ENCODE measurements around the gene MRPL22. TPM values are rescaled to one million over a fixed set of nuclear protein-coding genes. Genes with fewer than 3 reads are reported as not detected.
"Not testable (repeated sequence)": the region's sequence is repeated elsewhere in the genome, so short reads cannot be mapped to it uniquely, and the experiment has no call there.

MRPL22 gene
- total RNA-seq, 3 donors from 2014 or later, result 12.1 to 23.4 (median 21.4) TPM

DNA sequence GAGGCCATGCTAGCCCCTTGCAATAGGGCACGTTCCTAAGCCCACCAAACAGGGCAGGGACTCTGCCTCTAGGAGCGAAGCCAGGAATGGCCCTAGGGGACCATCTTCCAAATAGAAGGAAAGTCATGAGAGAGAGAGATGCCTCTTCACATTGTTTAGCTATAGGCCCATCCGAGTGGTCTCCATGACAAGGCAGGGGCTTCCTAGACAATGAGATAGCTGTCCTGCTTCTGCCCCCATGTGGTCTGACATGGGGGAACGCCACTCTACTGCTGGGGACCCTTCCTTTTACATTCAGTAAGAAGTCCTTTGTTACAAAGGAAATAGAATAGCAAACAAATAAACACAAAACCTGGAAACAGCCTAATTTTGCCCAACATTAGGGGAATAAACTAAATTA, 54.8 kb downstream of the MRPL22 start:
- Histone ChIP-seq H3K4me3 (no peak overlapping the region), H3K9me3 (no peaks in the 10 kb centered on the region), H3K27ac (no peak overlapping the region), H3K36me3 (no peaks in the 10 kb centered on the region), H3K4me1 (no peaks in the 10 kb centered on the region), H3K27me3 (no peaks in the 10 kb centered on the region)
- DNase-seq (ENCODE audit: low spot score in 2 of 2), result no peak
- TF ChIP-seq POLR2AphosphoS5 (IDR thresholded peaks at IDR 0.05) (no peak), POLR2A (IDR thresholded peaks at IDR 0.05) (no peak), CTCF (IDR thresholded peaks at IDR 0.05) (no peak)
- intact Hi-C loops (cut with DNase I; ENCODE audit: low total_unique reads), result no loop called here

- H3K27me3 ChIP-seq, result no peaks in the 10 kb centered on the region
- no peaks in the 10 kb centered on the region for H3K9me3 ChIP-seq
- H3K4me3 ChIP-seq, result no peak overlapping the region
- no peak for DNase-seq (ENCODE audit: low spot score in 2 of 2)
- TF ChIP-seq POLR2A (IDR thresholded peaks at IDR 0.05) (no peak), POLR2AphosphoS5 (IDR thresholded peaks at IDR 0.05) (no peak), CTCF (IDR thresholded peaks at IDR 0.05) (no peak)
- H3K4me1 ChIP-seq, result no peaks in the 10 kb centered on the region
- intact Hi-C loops (cut with DNase I; ENCODE audit: low total_unique reads), result no loop called here
- no peak overlapping the region for H3K27ac ChIP-seq
- H3K36me3 ChIP-seq, result no peaks in the 10 kb centered on the region
Observed at GRCh38 chr5:154997746-154998145, 56.9 kb downstream of the MRPL22 start.

- no peaks in the 10 kb centered on the region for H3K27me3 ChIP-seq
- H3K27ac ChIP-seq, result no peak overlapping the region
- no peak for DNase-seq (ENCODE audit: low spot score in 2 of 2)
Observed at GRCh38 chr5:154999865-155000264, 59.0 kb downstream of the MRPL22 start.

GRCh38 chr5:155001523-155001922, 60.6 kb downstream of the MRPL22 start:
- intact Hi-C loops (cut with DNase I; ENCODE audit: low total_unique reads), result loop anchor here (2.0 kb wide), 1 partner anchor 47 kb away; no protein-coding TSS in a partner anchor
- TF ChIP-seq POLR2AphosphoS5 (IDR thresholded peaks at IDR 0.05), result no peak
- TF ChIP-seq POLR2A (IDR thresholded peaks at IDR 0.05), result no peak
- TF ChIP-seq CTCF (IDR thresholded peaks at IDR 0.05), result no peak
- no peak for DNase-seq (ENCODE audit: low spot score in 2 of 2)

More at GRCh38 chr5:154999865-155000264, 59.0 kb downstream of the MRPL22 start:
- TF ChIP-seq POLR2A (IDR thresholded peaks at IDR 0.05) (no peak), POLR2AphosphoS5 (IDR thresholded peaks at IDR 0.05) (no peak), CTCF (IDR thresholded peaks at IDR 0.05) (no peak)
- Histone ChIP-seq H3K4me1 (no peaks in the 10 kb centered on the region), H3K4me3 (no peak overlapping the region), H3K9me3 (no peaks in the 10 kb centered on the region), H3K36me3 (no peaks in the 10 kb centered on the region)
- intact Hi-C loops (cut with DNase I; ENCODE audit: low total_unique reads), result loop anchor here (2.0 kb wide), 1 partner anchor 45 kb away; no protein-coding TSS in a partner anchor

GRCh38 chr5:155002722-155003121, 61.8 kb downstream of the MRPL22 start:
- H3K4me3 ChIP-seq; H3K4me1 ChIP-seq; H3K27ac ChIP-seq; intact Hi-C loops (cut with DNase I; ENCODE audit: low total_unique reads); DNase-seq (ENCODE audit: low spot score in 2 of 2); H3K36me3 ChIP-seq; H3K9me3 ChIP-seq; H3K27me3 ChIP-seq: not testable (repeated sequence)

More at GRCh38 chr5:155001523-155001922, 60.6 kb downstream of the MRPL22 start:
- Histone ChIP-seq H3K27ac (no peak overlapping the region), H3K36me3 (no peaks in the 10 kb centered on the region), H3K4me1 (no peaks in the 10 kb centered on the region), H3K9me3 (no peaks in the 10 kb centered on the region), H3K27me3 (no peaks in the 10 kb centered on the region), H3K4me3 (no peak overlapping the region)
